ENCODE data around the gene PCGF2.

Gene PCGF2

DNA sequence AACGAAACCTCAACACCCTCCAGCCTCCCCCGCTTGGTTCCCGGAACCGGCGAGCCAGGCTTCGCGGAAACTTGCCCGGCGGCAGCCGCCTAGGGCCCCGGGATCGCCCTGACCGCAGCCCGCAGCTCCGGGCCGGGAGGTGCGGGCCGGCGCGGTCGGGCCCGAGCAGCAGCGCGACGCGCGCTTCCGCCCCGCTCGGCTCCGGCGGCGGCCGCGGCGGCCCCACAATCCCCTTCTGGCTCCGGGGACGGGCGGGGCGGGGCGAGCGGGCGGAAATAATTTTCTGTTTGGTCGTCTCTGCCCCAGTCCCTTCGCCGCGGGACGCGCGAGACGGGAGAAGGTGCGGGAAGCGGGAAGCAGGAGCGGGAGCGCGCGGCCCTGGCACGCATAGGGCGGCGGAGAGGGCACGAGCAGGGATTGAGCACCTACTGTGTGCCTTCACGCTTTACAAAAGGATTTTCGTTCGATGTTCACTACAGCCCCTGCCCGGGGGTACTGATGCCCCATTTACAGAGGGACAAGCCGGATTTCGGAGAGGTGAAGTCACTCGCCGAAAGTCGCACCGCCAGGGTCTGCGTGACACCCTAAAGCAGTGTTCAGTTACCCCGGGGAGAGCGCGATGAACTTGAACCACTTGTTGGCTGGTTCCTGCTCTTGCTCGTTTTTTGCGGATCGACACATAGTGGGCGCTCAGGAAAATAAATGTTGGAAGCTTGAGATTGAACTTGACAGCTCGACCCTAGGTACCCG, 45.8 kb downstream of the PCGF2 start:
- DNase-seq = peak; percentile 61

DNA sequence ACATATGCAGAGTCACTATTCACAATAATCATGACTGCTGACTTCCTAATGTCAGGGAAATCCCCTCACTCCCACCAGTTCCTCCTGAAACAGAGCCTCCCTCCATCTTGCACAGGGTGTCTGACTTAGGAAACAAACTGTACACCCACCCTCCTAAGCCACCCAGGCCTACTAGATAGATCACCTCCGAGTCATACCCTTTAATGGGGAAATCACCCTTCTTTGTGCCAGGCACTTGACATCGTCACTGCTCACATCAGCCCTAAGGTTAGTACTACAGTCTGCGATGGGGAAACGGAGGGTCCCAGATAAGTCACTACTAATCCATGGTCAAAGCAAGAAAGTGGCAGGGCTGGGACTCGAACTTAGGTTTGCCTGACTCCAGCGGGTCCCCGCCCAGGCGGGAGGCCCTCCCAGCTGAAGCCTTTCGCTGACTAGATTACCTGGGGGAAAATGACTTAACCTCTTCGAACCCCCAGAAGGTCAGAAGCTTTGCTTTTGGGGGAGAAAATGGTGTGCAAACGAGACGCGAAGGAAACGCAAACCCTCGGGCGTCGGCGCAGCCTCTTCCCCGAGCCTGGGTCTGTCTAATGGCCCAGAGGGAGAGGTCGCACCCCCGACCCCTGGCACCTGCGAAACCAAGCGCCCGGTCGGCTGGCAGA, 46.5 kb downstream of the PCGF2 start:
- DNase-seq = peak; percentile 52

DNA sequence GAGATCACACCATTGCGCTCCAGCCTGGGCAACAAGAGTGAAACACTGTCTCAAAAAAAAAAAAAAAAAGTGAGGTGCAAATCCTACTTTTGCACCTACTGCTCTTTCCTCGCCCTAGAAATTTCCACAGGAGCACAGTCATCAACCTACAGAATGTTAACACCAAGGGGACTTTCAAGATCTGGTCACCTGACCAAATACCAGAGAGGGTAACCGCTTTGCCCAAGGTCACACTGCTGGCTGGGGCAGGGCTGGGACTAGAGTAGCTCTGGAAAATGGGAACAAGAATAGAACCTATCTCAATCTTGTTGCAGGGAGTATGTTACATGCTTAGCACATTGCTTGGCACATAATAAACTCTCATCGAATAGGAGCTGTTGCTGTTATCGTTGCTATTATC, 49.4 kb downstream of the PCGF2 start:
- no peak for DNase-seq

DNA sequence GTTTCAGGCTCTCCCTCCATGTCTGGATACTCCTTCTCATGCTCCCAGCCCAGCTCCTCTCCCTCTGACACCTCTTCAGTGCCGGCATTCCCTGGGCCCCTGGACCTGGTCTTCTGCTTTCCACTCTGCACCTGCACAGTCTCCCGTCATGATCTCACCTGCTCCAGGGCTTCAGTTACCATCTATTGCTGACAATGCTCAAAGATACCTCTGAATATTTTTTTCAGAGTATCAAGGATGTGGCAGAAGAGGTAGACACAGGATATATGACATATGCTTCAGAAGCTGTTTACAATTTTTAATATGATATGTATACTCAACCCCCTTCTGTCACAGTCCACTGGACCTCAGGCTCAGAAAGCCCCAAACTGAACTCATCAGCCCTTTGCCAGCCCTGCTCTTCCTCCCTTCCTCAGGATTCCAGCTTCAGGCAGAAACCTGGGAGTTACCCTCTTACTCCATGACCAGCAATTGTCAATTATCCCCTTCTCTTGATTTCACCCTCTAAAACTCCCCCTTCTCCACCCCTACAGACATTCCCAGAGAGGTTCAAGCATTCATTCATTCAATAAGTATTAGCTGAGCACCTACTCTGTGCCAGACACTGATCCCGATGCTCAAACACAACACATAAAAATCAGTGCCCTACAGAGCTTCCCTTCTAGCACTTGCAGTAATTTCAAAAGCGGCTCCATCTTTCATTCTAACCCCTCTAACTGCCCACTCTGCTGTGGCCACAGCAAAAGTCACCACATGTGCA, 50.9 kb downstream of the PCGF2 start:
- no peak for DNase-seq

DNA sequence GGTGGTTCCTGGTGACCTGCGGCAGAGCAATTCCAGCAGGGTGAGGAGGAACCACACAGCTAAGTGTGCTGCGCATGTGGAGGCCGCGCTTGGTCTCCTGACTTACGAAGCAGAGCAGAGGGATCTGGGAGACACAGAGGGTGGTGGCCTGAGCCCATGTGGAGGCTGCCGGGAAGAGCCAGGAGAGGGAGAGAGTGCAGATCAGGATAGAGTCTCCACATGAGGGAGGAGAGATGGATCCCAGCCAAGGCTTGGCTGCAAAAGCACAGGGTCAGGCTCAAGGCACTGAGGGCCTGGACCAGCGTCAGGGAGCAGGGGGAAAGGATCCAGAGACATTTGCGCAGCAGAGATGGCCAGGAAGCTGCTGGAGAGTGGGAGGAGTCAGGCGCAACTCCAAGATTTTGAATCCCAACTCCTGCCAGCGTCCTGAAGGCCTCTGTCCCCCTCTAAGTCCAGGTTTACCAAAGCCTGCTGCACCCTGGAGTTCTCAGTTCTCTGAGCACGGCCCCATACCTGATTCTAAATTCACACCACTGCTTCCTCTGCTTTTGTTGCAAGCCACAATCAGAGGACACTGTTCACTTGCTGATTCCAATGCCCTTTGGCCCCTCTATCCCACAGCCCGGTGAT, 54.3 kb downstream of the PCGF2 start:
- no peak for DNase-seq

DNA sequence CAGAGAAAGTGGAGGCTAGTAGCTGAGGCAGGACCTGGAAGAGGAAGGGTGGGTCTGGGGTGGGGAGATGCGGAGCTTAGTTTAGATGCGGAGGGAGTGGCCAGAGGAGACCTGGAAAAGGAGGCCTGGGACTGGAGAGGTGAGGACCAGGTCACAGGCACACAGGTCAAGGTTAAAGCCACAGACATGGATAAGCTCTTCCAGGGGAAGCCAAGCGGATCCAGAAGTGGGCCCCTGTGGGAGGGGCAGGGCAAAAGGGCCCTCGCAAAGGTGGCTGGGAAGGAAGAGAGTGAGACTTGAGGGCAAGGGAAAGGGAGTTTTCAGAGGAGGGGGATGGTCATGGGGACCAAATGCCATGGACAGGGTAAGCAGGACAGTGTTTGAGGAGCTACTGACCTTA, 57.0 kb downstream of the PCGF2 start:
- DNase-seq = no peak

DNA sequence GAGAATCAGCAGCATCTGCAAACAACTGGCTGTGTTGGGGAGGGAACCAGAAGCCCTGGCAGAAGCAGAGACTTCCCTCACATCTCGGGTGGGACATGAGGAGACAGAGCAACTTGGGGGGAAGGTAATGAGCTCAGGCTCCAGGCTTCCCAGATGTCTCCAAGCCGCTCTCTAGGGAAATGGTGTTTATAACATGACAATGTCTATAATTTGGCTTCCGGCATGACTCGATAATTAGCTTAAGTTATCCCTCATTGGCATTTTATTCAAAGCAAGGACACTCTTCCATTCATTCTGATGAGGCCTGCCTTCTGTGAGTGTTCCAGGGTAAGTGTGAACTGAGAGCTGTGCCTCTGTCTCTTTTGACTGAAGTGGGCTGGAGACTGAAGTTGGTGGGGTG, 57.8 kb downstream of the PCGF2 start:
- DNase-seq = no peak

DNA sequence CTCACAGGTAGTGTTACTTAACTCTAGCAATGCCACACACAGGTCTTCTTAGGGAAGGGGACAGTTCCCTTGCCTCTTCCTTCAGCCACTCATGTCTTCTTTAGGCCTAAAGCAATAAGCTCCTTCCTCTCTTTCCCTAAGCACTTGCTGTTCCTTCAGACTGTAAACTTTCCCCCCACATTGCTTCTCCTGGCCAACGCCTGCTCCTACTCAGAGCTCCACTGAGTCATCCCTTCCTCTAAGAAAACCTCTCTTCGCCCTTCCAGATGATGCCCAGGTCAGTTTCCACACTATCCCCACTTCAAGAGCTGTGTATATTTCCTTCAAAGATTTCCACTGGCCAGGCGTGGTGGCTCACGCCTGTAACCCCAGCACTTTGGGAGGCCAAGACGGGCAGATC, 60.9 kb downstream of the PCGF2 start:
- DNase-seq = no peak

DNA sequence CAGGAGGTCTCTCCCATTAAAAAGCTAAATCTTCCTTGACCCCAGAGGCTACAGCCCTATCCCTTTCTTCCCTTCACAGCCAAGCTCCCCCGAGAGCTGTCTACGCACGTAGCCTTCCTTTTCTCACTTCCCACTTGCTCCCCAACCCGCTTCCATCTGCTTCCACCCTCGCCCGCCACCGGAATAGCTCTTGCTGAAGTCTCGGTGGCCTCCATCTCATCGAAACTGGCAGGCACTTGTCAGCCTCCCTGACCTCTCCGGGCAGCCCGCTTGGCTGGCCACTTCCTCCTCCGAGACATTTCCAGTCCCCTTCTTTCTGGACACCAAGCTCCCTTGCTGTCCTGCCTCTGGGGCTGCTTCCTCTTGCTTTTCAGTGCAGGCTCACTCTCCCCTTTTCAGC, 62.6 kb downstream of the PCGF2 start:
- DNase-seq = no peak

Data from effector CD8-positive, alpha-beta T cell (primary cell).